ENCODE data around the gene TNMD.

- TF ChIP-seq CTCF (IDR thresholded peaks at IDR 0.05 in 4 of 5, conservative IDR thresholded peaks at IDR 0.05 in 1 of 5) (no peak), POLR2A (IDR thresholded peaks at IDR 0.05) (peak; percentile 14 to 53)
These were observed 59.5 kb downstream of the TNMD start, which contains the start of gene SRPX2 for GRCh38 chrX:100643956-100644860.
